NCI-H2227 treated with DMSO at 0.1 percent for 48 hours (cell line): ENCODE measurements around the gene SYNGR3.

Source experiments
- DNase-seq: peaks from one replicate; lab custom pipeline; 2025; lab: John Stamatoyannopoulos, UW

The SYNGR3 gene

DNA sequence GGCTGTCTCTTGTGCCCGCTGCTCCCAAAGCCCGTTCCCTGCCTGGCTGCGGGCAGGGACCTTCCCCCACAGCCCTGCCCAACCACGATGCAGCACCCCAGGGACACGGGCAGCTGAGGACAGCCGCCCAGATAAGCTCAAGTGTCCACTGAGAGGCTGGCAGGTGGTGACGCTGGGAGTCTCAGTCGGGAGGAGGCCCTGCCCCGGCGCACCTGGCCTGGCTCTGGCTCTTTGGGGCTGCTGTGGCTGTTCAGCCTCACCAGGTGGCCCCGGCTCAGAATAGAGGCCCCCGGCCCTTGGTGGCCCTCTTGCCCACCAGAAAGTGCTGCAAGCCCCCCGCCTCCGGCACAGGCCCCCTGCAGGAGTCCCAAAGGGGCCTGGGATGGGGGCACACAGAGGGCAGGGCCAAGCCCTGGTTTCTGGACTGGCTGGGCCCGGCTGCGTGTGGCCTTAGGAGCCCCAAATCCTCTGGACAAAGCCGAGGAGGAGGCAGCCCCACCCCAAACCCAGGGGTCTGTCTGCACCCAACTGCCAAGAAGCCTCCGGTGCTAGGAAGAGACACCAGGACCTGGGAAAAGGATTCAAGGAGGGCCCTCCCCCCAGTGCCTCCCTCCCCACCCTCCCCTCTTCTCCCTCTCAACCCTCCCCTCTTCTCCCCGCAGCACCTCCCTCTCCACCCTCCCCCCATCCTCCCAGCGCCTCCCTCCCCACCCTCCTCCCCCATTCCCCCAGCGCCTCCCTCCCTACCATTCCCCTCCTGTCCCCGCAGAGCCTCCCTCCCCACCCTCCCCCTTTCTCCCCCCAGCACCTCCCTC is 52.6 kb downstream of the SYNGR3 start:
- DNase-seq = no peak

DNA sequence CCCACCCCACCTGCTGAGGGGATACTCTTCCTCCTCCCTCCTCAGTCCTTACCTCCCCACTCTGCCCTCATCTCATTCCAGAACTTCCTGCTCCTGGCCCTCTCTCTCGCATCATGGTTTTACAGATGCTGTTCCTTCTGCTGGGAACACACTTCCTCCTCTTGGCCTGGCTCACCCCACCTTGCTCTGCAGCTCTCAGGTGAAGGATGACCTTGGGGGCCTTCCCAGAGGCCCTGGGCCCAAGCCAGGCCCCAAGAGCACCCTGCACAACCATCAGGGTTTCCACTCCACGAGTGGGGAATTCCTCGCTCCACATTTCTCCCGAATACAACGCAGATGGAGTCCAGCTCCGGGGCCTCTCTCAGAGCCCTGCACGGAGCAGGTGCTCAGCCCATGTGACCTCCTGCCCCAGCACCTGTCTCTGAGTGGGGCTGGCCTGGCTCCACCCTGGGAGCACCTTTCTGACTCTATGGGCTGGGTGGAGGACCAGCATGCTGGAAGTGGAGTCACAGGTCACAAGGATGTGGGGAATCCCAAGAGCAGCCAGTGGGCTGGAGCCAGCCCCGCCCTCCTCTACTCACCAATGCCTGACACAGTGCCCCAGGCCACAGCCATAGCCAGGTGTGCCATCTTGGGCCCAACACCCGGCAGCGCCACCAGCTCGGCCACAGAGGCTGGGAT is 53.4 kb downstream of the SYNGR3 start:
- no peak for DNase-seq
